ENCODE data around the gene IMMP1L. TPM values are rescaled to one million over a fixed set of nuclear protein-coding genes. Genes with fewer than 3 reads are reported as not detected.

The IMMP1L gene
- total RNA-seq, 1 experiment from 2014 or later, result 21.1 TPM

DNA sequence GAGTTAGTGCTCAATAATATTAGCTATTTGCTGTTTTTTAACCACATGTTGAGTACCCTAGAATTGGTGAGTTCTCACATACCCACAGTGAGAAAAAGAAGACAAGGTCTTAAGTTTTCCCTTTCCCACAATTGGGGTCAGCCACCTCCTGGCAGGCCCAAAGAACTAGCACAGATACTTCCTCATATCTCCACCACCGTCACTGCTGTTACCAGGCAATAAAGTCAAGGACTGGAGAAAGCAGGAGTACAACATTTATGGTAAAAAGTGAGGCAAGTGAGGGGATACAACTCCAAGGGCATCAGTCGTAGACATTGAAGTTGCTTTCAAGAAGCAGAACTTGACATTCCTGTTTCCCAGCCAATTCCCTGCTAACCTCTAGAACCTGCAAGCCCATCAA, 19.8 kb upstream of the IMMP1L start:
- no peaks in the 10 kb centered on the region for H3K36me3 ChIP-seq (ENCODE audit: control insufficient read depth, insufficient read depth, low read length)
- in situ Hi-C loops (cut with HindIII; ENCODE audit: low pct_unique_long_range_greater_than_20kb, low sequenced_read_pairs), result no loop called here
- H3K4me1 ChIP-seq (ENCODE audit: control insufficient read depth, insufficient read depth, low read length), result no peaks in the 10 kb centered on the region
- H3K4me3 ChIP-seq (ENCODE audit: low read depth in 2 of 2, low read length in 2 of 2), result no peak overlapping the region
- BruUV-seq (replicated peaks), result no TSS peak
- no peaks in the 10 kb centered on the region for H3K9me3 ChIP-seq (ENCODE audit: control insufficient read depth, insufficient read depth, low read depth, low read length)
- ATAC-seq, result no peak
- no peak overlapping the region for H3K27ac ChIP-seq (ENCODE audit: low read length)
- ChIA-PET POLR2A (no interaction called here), CTCF (no interaction called here)
- intact Hi-C loops (cut with micrococcal nuclease; ENCODE audit: unreplicated experiment), result no loop called here
- no peak for DNase-seq (ENCODE audit: low read depth, low spot score)
- TF ChIP-seq SIN3A (IDR thresholded peaks at IDR 0.05; ENCODE audit: borderline replicate concordance, insufficient read depth, low read depth, low read length) (no peak), TCF7L2 (IDR thresholded peaks at IDR 0.05; ENCODE audit: low read depth, low read length) (no peak), POLR2AphosphoS5 (IDR thresholded peaks at IDR 0.05; ENCODE audit: low read depth, low read length) (no peak), CTCF (IDR thresholded peaks at IDR 0.05) (no peak)
- TF ChIP-seq, protein P1, sequence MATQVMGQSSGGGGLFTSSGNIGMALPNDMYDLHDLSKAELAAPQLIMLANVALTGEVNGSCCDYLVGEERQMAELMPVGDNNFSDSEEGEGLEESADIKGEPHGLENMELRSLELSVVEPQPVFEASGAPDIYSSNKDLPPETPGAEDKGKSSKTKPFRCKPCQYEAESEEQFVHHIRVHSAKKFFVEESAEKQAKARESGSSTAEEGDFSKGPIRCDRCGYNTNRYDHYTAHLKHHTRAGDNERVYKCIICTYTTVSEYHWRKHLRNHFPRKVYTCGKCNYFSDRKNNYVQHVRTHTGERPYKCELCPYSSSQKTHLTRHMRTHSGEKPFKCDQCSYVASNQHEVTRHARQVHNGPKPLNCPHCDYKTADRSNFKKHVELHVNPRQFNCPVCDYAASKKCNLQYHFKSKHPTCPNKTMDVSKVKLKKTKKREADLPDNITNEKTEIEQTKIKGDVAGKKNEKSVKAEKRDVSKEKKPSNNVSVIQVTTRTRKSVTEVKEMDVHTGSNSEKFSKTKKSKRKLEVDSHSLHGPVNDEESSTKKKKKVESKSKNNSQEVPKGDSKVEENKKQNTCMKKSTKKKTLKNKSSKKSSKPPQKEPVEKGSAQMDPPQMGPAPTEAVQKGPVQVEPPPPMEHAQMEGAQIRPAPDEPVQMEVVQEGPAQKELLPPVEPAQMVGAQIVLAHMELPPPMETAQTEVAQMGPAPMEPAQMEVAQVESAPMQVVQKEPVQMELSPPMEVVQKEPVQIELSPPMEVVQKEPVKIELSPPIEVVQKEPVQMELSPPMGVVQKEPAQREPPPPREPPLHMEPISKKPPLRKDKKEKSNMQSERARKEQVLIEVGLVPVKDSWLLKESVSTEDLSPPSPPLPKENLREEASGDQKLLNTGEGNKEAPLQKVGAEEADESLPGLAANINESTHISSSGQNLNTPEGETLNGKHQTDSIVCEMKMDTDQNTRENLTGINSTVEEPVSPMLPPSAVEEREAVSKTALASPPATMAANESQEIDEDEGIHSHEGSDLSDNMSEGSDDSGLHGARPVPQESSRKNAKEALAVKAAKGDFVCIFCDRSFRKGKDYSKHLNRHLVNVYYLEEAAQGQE (IDR thresholded peaks at IDR 0.05; ENCODE audit: insufficient read depth in 1 of 2, low read depth in 2 of 2, low read length in 1 of 2), result no peak
- H3K27me3 ChIP-seq (ENCODE audit: control insufficient read depth, insufficient read depth, low read length), result no peaks in the 10 kb centered on the region

DNA sequence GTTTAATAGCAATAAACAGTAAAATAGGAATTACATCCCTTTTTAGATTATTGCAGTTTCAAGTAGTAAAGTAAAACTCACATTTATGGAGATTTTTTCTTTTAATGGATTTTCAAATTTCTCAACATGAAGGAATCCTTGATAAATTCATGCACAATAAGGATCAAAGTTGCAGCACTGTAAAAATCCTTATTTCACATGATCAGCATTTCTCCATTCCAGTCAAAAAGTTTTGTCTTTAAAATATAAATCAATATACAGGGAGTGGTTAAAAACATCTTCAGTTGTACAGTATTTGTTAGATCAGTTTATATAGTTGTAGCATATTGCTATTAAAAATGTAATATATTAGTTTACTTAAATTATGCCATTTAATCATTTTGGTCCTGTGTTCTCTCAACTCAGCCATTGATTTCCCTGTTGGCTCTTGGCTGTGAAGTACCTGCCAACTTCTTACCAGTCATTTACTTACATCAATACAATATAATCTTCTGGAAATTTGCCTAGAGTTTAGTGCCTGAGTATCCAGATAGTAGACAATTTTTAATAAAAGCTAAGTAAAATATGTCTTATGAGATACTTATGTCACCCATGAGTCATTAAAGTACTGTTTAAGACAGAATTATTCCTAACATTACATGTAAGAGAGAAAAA, 12.2 kb upstream of the IMMP1L start:
- Histone ChIP-seq H3K4me1 (ENCODE audit: control insufficient read depth, insufficient read depth, low read length) (no peaks in the 10 kb centered on the region), H3K27ac (ENCODE audit: low read length) (no peak overlapping the region), H3K4me3 (ENCODE audit: low read depth in 2 of 2, low read length in 2 of 2) (no peak overlapping the region), H3K27me3 (ENCODE audit: control insufficient read depth, insufficient read depth, low read length) (no peaks in the 10 kb centered on the region), H3K36me3 (ENCODE audit: control insufficient read depth, insufficient read depth, low read length) (no peaks in the 10 kb centered on the region), H3K9me3 (ENCODE audit: control insufficient read depth, insufficient read depth, low read depth, low read length) (no peaks in the 10 kb centered on the region)
- ChIA-PET CTCF (no interaction called here), POLR2A (no interaction called here)
- TF ChIP-seq, protein P1 (IDR thresholded peaks at IDR 0.05; ENCODE audit: insufficient read depth in 1 of 2, low read depth in 2 of 2, low read length in 1 of 2), result no peak
- TF ChIP-seq POLR2AphosphoS5 (IDR thresholded peaks at IDR 0.05; ENCODE audit: low read depth, low read length), result no peak
- no peak for TF ChIP-seq CTCF (IDR thresholded peaks at IDR 0.05)
- ATAC-seq (no peak), DNase-seq (ENCODE audit: low read depth, low spot score) (no peak)
- intact Hi-C loops (cut with micrococcal nuclease; ENCODE audit: unreplicated experiment) (no loop called here), in situ Hi-C loops (cut with HindIII; ENCODE audit: low pct_unique_long_range_greater_than_20kb, low sequenced_read_pairs) (no loop called here)
- no TSS peak for BruUV-seq (replicated peaks)

Measured in Panc1 (cell line).